IMR-90 (cell line): ENCODE measurements around the gene QKI. TPM values are rescaled to one million over a fixed set of nuclear protein-coding genes. Genes with fewer than 3 reads are reported as not detected.

Source experiments
- ATAC-seq: fragments of 200-7000 bp; cut with Tn5 transposase; 2 replicates; pipeline ENCODE4 v1.9.1; 2020; ENCODE audit warnings: low read depth, mild to moderate bottlenecking, moderate library complexity
- BruUV-seq: library from RNA; stranded (reverse); fragments of 400-500 nt; replicated peaks from 2 replicates; lab custom pipeline; 2021; lab: Mats Ljungman, UMichigan
- CTCF ChIA-PET: fragments of 300-600 bp; formaldehyde crosslinking; extraction: SDS; loops from one replicate; lab custom pipeline; 2021; ENCODE audit warnings: antibody characterized with exemption; lab: Yijun Ruan, JAX
- POLR2A ChIA-PET: fragments of 300-600 bp; sonication (Branson Sonifier 250); formaldehyde crosslinking; loops from one replicate; lab custom pipeline; 2022; ENCODE audit warnings: antibody characterized with exemption; ENCODE audit not compliant: unreplicated experiment; lab: Charles Lee
- DNase-seq: peaks from one replicate; pipeline ENCODE4 v3.0.0; 2013
- H2AFZ ChIP-seq: replicated peaks from 2 replicates; pipeline ENCODE3; 2013; ENCODE audit warnings: low read length, mild to moderate bottlenecking; ENCODE audit not compliant: poor library complexity
- H2AK5ac ChIP-seq: 2 replicates; pipeline ENCODE4 v1.6.1; 2013; ENCODE audit warnings: low read depth, low read length, inconsistent platforms
- H2AK9ac ChIP-seq: replicated peaks from 2 replicates; pipeline ENCODE3; 2013; ENCODE audit warnings: mild to moderate bottlenecking, low read depth, low read length, moderate library complexity; ENCODE audit not compliant: poor library complexity
- H2BK120ac ChIP-seq: 2 replicates; pipeline ENCODE4 v1.6.1; 2013; ENCODE audit warnings: low read depth, low read length, inconsistent platforms
- H2BK15ac ChIP-seq: 3 replicates; pipeline ENCODE4 v1.6.1; 2013; ENCODE audit warnings: low read depth, low read length, inconsistent platforms
- H2BK20ac ChIP-seq: 2 replicates; pipeline ENCODE4 v1.6.1; 2013; ENCODE audit warnings: low read depth, mild to moderate bottlenecking, inconsistent platforms, low read length, moderate library complexity
- H2BK5ac ChIP-seq: 2 replicates; pipeline ENCODE4 v1.6.1; 2013; ENCODE audit warnings: mild to moderate bottlenecking, low read depth, low read length, inconsistent platforms; ENCODE audit not compliant: poor library complexity, severe bottlenecking
- H3K14ac ChIP-seq: replicated peaks from 2 replicates; pipeline ENCODE4 v1.6.1; 2013; ENCODE audit warnings: low read depth, low read length, inconsistent platforms
- H3K18ac ChIP-seq: 2 replicates; pipeline ENCODE4 v1.6.1; 2013; ENCODE audit warnings: low read depth, low read length, control low read depth
- H3K23ac ChIP-seq: 2 replicates; pipeline ENCODE4 v1.6.1; 2013; ENCODE audit warnings: low read depth, low read length, inconsistent platforms
- H3K27ac ChIP-seq: 2 replicates; pipeline ENCODE4 v1.5.1; 2013; ENCODE audit warnings: mild to moderate bottlenecking, control low read depth, low read length; ENCODE audit not compliant: insufficient read depth
- H3K27me3 ChIP-seq: 2 replicates; pipeline ENCODE4 v1.6.1; 2013; ENCODE audit warnings: low read length; ENCODE audit not compliant: control insufficient read depth, insufficient read depth
- H3K36me3 ChIP-seq: 2 replicates; pipeline ENCODE4 v1.6.1; 2013; ENCODE audit warnings: low read length, mixed read lengths; ENCODE audit not compliant: control insufficient read depth, insufficient read depth
- H3K4ac ChIP-seq: 2 replicates; pipeline ENCODE4 v1.6.1; 2013; ENCODE audit warnings: low read depth, low read length, inconsistent platforms
- H3K4me1 ChIP-seq: 2 replicates; pipeline ENCODE4 v1.6.1; 2013; ENCODE audit warnings: low read length, mixed read lengths; ENCODE audit not compliant: control insufficient read depth, insufficient read depth
- H3K4me2 ChIP-seq: 2 replicates; pipeline ENCODE4 v1.6.1; 2013; ENCODE audit warnings: low read depth, mild to moderate bottlenecking, control low read depth, low read length, moderate library complexity
- H3K4me3 ChIP-seq: 2 replicates; pipeline ENCODE4 v1.5.1; 2013; ENCODE audit warnings: low read depth, mild to moderate bottlenecking, control low read depth, low read length, moderate library complexity; ENCODE audit not compliant: insufficient read depth
- H3K56ac ChIP-seq: 2 replicates; pipeline ENCODE4 v1.6.1; 2013; ENCODE audit warnings: low read length, inconsistent platforms; ENCODE audit not compliant: insufficient read depth; ENCODE audit errors: extremely low read depth
- H3K79me1 ChIP-seq, 2 experiments: 2 replicates each; pipeline ENCODE4 v1.6.1; 2013; ENCODE audit warnings: low read length in 2 of 2, inconsistent platforms in 1 of 2, low read depth in 1 of 2
- H3K9ac ChIP-seq: 2 replicates; pipeline ENCODE4 v1.6.1; 2013; ENCODE audit warnings: low read depth, low read length, control low read depth
- H3K9me1 ChIP-seq: 2 replicates; pipeline ENCODE4 v1.6.1; 2013; ENCODE audit warnings: low read length, inconsistent platforms; ENCODE audit not compliant: insufficient read depth
- H3K9me3 ChIP-seq: 2 replicates; pipeline ENCODE4 v1.6.1; 2013; ENCODE audit warnings: low read length; ENCODE audit not compliant: control insufficient read depth, insufficient read depth
- H4K20me1 ChIP-seq: 2 replicates; pipeline ENCODE4 v1.6.1; 2013; ENCODE audit warnings: low read length, inconsistent platforms; ENCODE audit not compliant: insufficient read depth
- H4K5ac ChIP-seq: 2 replicates; pipeline ENCODE4 v1.6.1; 2013; ENCODE audit warnings: mild to moderate bottlenecking, low read depth, low read length, control low read depth
- H4K8ac ChIP-seq, 2 experiments: 2 replicates each; pipeline ENCODE4 v1.6.1; 2013; ENCODE audit warnings: low read depth in 2 of 2, low read length in 2 of 2, control low read depth in 1 of 2, inconsistent platforms in 1 of 2
- H4K91ac ChIP-seq: 2 replicates; pipeline ENCODE4 v1.6.1; 2013; ENCODE audit warnings: low read depth, low read length, inconsistent platforms; ENCODE audit not compliant: insufficient read depth
- BHLHE40 ChIP-seq: fragments of 150-350 bp; IDR thresholded peaks from 2 replicates; pipeline ENCODE4 v1.6.1; 2016; ENCODE audit warnings: mild to moderate bottlenecking, low read depth, low read length
- CEBPB ChIP-seq: IDR thresholded peaks from 2 replicates; pipeline ENCODE4 v1.6.1; 2012; ENCODE audit warnings: low read depth, low read length, improper control_type of control experiment
- CHD1 ChIP-seq: IDR thresholded peaks from 2 replicates; pipeline ENCODE4 v1.6.1; 2012; ENCODE audit warnings: low read depth, low read length, improper control_type of control experiment
- FOS ChIP-seq: fragments of 150-350 bp; IDR thresholded peaks from 2 replicates; pipeline ENCODE4 v1.6.1; 2016; ENCODE audit warnings: low read depth, low read length
- MAFK ChIP-seq: IDR thresholded peaks from 2 replicates; pipeline ENCODE4 v1.6.1; 2012; ENCODE audit warnings: low read depth, low read length, improper control_type of control experiment
- MAZ ChIP-seq: IDR thresholded peaks from 2 replicates; pipeline ENCODE4 v1.6.1; 2012; ENCODE audit warnings: low read depth, mild to moderate bottlenecking, low read length, improper control_type of control experiment, moderate library complexity, borderline replicate concordance
- MXI1 ChIP-seq: IDR thresholded peaks from 2 replicates; pipeline ENCODE4 v1.6.1; 2012; ENCODE audit warnings: low read depth, mild to moderate bottlenecking, low read length, moderate library complexity, borderline replicate concordance
- NFE2L2 ChIP-seq: fragments of 150-350 bp; IDR thresholded peaks from 2 replicates; pipeline ENCODE4 v1.6.1; 2016; ENCODE audit warnings: low read depth, mild to moderate bottlenecking, low read length
- RAD21 ChIP-seq: IDR thresholded peaks from 2 replicates; pipeline ENCODE4 v1.6.1; 2012; ENCODE audit warnings: low read length, improper control_type of control experiment
- RCOR1 ChIP-seq: IDR thresholded peaks from 2 replicates; pipeline ENCODE4 v1.6.1; 2012; ENCODE audit warnings: mild to moderate bottlenecking, low read length, improper control_type of control experiment; ENCODE audit not compliant: insufficient replicate concordance
- RFX5 ChIP-seq: IDR thresholded peaks from 2 replicates; pipeline ENCODE4 v1.8.0; 2012; ENCODE audit warnings: low read depth, mild to moderate bottlenecking, low read length, moderate library complexity
- SMC3 ChIP-seq: fragments of 150-350 bp; IDR thresholded peaks from 2 replicates; pipeline ENCODE4 v1.6.1; 2016; ENCODE audit warnings: low read depth, mild to moderate bottlenecking, antibody characterized with exemption, low read length, moderate library complexity
- WGBS, 2 experiments: methylation state at CpG; one replicate each; pipeline versions ENCODE4 v1.1.5 to v1.1.7; 2013; ENCODE audit warnings: missing lambda C conversion rate in 2 of 2; ENCODE audit not compliant: insufficient read length in 1 of 2; ENCODE audit errors: extremely low coverage in 2 of 2; 5-methylcytosine and 5-hydroxymethylcytosine counted together
- dilution Hi-C: fragments of 300-500 bp; cut with HindIII; formaldehyde crosslinking; loops from one replicate; pipeline ENCODE4 v1.14.3; 2018; ENCODE audit warnings: low sequenced_read_pairs; ENCODE audit not compliant: unreplicated experiment
- in situ Hi-C: fragments of 300-500 bp; cut with MboI; formaldehyde crosslinking; loops from 3 replicates; pipeline ENCODE4 v1.14.3; 2019; ENCODE audit warnings: low sequenced_read_pairs, inconsistent platforms, mixed read lengths
- intact Hi-C: fragments of 100-400 bp; cut with micrococcal nuclease; formaldehyde crosslinking; loops from 2 replicates; pipeline ENCODE4 v1.10.0; 2022
- polyA plus RNA-seq, 3 experiments: library from polyadenylated mRNA; depleted of rRNA; stranded (reverse); fragments of >200 nt; gene quantifications; 2 replicates each; pipeline ENCODE4 v1.2.3, GENCODE V29; 2012; ENCODE audit warnings: low replicate concordance in 1 of 3
- total RNA-seq: library from RNA; depleted of rRNA; stranded (reverse); fragments of >200 nt; gene quantifications from 2 replicates; pipeline ENCODE4 v1.2.3, GENCODE V29; 2012
- TF ChIP-seq, protein P1 (sequence below): fragments of 150-350 bp; IDR thresholded peaks from 2 replicates; pipeline ENCODE4 v1.6.1; 2016; ENCODE audit warnings: low read depth, mild to moderate bottlenecking, low read length, moderate library complexity, borderline replicate concordance
- TF ChIP-seq, protein P2 (sequence below): conservative IDR thresholded peaks from 2 replicates; pipeline ENCODE4 v1.5.1; 2012; ENCODE audit warnings: mild to moderate bottlenecking, low read depth, low read length, improper control_type of control experiment
- TF ChIP-seq, protein P3 (sequence below): fragments of 150-350 bp; IDR thresholded peaks from 2 replicates; pipeline ENCODE4 v1.6.1; 2017; ENCODE audit warnings: mild to moderate bottlenecking, antibody characterized with exemption, low read length, low read depth

Gene QKI
- total and polyA plus RNA-seq, 2 of the 4 experiments (the other 2 are of a cell fraction) = 112 to 232 TPM

DNA sequence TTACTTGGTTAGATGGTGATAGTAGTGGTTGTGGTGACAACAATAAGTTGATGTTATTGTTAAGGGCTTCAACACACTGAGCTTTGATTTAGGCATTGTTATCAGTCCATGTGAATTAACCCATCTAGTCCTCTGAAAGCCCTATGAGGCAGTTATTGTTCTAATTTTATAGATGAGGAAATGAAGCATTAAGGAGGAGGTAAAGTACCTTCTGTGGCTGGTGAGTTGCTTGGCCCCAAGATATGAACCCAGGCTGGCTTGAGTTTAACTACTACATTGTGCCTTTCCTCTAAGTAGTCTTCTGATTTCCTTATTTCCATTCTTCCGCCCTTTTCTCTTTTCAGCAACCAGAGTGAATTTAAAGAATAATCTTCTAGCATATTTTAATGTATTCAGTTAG, 81.7 kb downstream of the QKI start:
- no peak overlapping the region for H3K23ac ChIP-seq
- H3K36me3 ChIP-seq = no peaks in the 10 kb centered on the region; the same call in 1 of the 2 replicates
- H3K9me3 ChIP-seq = no peaks in the 10 kb centered on the region
- intact Hi-C loops (no loop called here), dilution Hi-C loops (no loop called here), in situ Hi-C loops (no loop called here)
- no peak overlapping the region for H2AFZ ChIP-seq
- no peak overlapping the region for H3K4me3 ChIP-seq
- no peak overlapping the region for H4K5ac ChIP-seq
- no peak overlapping the region for H4K91ac ChIP-seq
- no peaks in the 10 kb centered on the region for H3K9me1 ChIP-seq
- H3K56ac ChIP-seq = no peak overlapping the region
- H3K27ac ChIP-seq = no peak overlapping the region
- TF ChIP-seq RAD21 = no peak
- TF ChIP-seq CHD1 = no peak
- no peak for TF ChIP-seq NFE2L2
- TF ChIP-seq RCOR1 = no peak
- TF ChIP-seq BHLHE40 = no peak
- TF ChIP-seq, protein P1, sequence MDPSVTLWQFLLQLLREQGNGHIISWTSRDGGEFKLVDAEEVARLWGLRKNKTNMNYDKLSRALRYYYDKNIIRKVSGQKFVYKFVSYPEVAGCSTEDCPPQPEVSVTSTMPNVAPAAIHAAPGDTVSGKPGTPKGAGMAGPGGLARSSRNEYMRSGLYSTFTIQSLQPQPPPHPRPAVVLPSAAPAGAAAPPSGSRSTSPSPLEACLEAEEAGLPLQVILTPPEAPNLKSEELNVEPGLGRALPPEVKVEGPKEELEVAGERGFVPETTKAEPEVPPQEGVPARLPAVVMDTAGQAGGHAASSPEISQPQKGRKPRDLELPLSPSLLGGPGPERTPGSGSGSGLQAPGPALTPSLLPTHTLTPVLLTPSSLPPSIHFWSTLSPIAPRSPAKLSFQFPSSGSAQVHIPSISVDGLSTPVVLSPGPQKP = no peak
- TF ChIP-seq SMC3 = no peak
- TF ChIP-seq FOS = no peak
- TF ChIP-seq, protein P2, sequence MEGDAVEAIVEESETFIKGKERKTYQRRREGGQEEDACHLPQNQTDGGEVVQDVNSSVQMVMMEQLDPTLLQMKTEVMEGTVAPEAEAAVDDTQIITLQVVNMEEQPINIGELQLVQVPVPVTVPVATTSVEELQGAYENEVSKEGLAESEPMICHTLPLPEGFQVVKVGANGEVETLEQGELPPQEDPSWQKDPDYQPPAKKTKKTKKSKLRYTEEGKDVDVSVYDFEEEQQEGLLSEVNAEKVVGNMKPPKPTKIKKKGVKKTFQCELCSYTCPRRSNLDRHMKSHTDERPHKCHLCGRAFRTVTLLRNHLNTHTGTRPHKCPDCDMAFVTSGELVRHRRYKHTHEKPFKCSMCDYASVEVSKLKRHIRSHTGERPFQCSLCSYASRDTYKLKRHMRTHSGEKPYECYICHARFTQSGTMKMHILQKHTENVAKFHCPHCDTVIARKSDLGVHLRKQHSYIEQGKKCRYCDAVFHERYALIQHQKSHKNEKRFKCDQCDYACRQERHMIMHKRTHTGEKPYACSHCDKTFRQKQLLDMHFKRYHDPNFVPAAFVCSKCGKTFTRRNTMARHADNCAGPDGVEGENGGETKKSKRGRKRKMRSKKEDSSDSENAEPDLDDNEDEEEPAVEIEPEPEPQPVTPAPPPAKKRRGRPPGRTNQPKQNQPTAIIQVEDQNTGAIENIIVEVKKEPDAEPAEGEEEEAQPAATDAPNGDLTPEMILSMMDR = no peak
- no peak for TF ChIP-seq MAZ
- no peak for TF ChIP-seq RFX5
- no peak for TF ChIP-seq CEBPB
- no peak for TF ChIP-seq MAFK
- no peak for TF ChIP-seq MXI1
- TF ChIP-seq, protein P3, sequence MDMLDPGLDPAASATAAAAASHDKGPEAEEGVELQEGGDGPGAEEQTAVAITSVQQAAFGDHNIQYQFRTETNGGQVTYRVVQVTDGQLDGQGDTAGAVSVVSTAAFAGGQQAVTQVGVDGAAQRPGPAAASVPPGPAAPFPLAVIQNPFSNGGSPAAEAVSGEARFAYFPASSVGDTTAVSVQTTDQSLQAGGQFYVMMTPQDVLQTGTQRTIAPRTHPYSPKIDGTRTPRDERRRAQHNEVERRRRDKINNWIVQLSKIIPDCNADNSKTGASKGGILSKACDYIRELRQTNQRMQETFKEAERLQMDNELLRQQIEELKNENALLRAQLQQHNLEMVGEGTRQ = no peak
- H4K20me1 ChIP-seq = peaks cover 52% of the 10 kb centered on the region
- H3K4ac ChIP-seq = no peak overlapping the region
- H2BK20ac ChIP-seq = no peak overlapping the region
- no peak overlapping the region for H2BK15ac ChIP-seq
- H2AK9ac ChIP-seq = no peak overlapping the region
- no peak overlapping the region for H4K8ac ChIP-seq
- no peak overlapping the region for H2BK5ac ChIP-seq
- H2AK5ac ChIP-seq = no peak overlapping the region
- ChIA-PET CTCF (no interaction called here), POLR2A (no interaction called here)
- no peak overlapping the region for H3K18ac ChIP-seq
- WGBS, 2 experiments = no CpG with 5 or more reads among the region's 1 CpG
- no peak overlapping the region for H3K9ac ChIP-seq
- DNase-seq (no peak), ATAC-seq (no peak)
- H3K14ac ChIP-seq = no peak overlapping the region
- H3K79me1 ChIP-seq = peaks cover 31 to 45% of the 10 kb centered on the region in 2 experiments
- no peaks in the 10 kb centered on the region for H3K27me3 ChIP-seq
- no peaks in the 10 kb centered on the region for H3K4me1 ChIP-seq
- no TSS peak for BruUV-seq
- no peak overlapping the region for H3K4me2 ChIP-seq
- H2BK120ac ChIP-seq = no peak overlapping the region
